Activated naive CD8-positive, alpha-beta T cell treated with anti-CD3 and anti-CD28 coated beads for 36 hours (primary cell): ENCODE measurements around the gene ERBB4. TPM values are rescaled to one million over a fixed set of nuclear protein-coding genes. Genes with fewer than 3 reads are reported as not detected.

Source experiments
- DNase-seq: peaks from one replicate; pipeline ENCODE4 v3.0.0; 2021
- H3K27ac Mint-ChIP-seq: one replicate; pipeline ENCODE4 v1.8.0; 2022; ENCODE audit warnings: mild to moderate bottlenecking, moderate library complexity, mixed read lengths
- H3K27me3 Mint-ChIP-seq: one replicate; pipeline ENCODE4 v1.8.0; 2022; ENCODE audit warnings: mild to moderate bottlenecking, mixed read lengths
- H3K36me3 Mint-ChIP-seq: one replicate; pipeline ENCODE4 v1.8.0; 2021; ENCODE audit warnings: mild to moderate bottlenecking, mixed read lengths
- H3K4me1 Mint-ChIP-seq: one replicate; pipeline ENCODE4 v1.8.0; 2021; ENCODE audit warnings: mixed read lengths
- H3K4me3 Mint-ChIP-seq: one replicate; pipeline ENCODE4 v1.8.0; 2022; ENCODE audit warnings: mild to moderate bottlenecking, moderate library complexity, mixed read lengths
- H3K9me3 Mint-ChIP-seq: one replicate; pipeline ENCODE4 v1.8.0; 2022; ENCODE audit warnings: mixed read lengths
- total RNA-seq, 2 experiments: library from RNA; stranded (reverse); gene quantifications; one replicate each; pipeline ENCODE4 v1.2.3, GENCODE V29; 2021

ERBB4 gene
- total RNA-seq, 2 experiments from 2014 or later, result not detected

DNA sequence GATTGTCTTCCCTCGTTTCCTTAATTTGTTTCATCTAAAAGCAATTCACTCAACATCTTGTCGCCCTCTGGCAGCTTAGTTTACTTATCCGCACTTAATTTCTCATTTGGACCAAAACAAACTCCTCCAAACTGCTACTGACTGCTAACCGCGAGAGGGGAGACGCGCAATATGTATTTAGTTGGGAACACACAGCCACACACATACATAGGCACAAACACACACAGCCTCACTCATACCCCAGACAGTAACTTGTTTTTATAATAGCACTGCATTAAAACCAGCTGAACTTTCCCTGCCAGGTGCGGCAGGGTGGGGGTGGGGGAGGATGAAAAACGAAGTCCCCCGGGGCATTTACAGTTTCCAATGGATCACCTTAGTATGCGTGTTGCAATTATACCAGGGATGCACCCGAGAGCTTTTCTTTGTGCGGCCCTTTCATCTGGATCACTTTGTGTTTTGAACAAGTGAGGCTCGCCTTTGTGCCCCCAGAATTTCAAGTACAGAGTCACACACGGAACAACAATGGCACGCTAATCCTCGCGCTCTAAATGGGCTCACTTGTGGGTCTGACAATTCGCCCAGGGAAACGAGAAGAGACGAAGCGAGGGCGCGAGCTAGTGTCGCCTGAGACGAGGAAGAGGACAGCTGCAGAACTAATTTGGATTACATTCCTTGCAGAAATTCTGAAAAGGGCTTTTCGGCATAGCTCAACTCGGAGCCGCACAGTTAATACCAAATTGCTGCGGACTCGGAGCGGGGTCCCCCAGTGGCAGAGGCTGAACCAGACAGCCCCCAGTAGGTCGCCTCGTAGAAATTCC, 2.4 kb downstream of the ERBB4 start:
- no peak for DNase-seq
- Mint-ChIP-seq H3K4me3 (no peak overlapping the region), H3K9me3 (no peaks in the 10 kb centered on the region), H3K4me1 (peaks cover 14% of the 10 kb centered on the region), H3K27me3 (peaks cover 66% of the 10 kb centered on the region), H3K36me3 (no peaks in the 10 kb centered on the region), H3K27ac (no peak overlapping the region)

DNA sequence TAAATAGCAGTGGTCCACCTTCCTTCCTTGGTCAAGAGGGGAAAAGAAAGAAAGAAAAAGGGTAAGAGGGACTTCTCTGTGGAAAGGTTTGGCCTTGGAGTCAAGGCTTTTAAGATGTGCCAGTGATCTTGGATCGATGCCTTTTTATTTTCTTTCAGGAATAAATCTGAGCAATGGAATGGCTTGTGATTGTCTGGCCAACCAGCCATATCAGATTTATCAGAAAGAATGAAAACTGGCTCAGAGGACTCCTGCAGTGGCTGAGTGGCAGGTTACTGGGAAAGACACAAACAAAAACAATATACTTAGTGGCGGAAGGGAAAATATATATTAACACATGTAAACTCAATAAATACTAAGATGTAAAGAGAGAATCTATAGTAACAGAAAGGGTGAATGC, 4.3 kb downstream of the ERBB4 start:
- Mint-ChIP-seq H3K27ac (no peak overlapping the region), H3K4me3 (no peak overlapping the region)

DNA sequence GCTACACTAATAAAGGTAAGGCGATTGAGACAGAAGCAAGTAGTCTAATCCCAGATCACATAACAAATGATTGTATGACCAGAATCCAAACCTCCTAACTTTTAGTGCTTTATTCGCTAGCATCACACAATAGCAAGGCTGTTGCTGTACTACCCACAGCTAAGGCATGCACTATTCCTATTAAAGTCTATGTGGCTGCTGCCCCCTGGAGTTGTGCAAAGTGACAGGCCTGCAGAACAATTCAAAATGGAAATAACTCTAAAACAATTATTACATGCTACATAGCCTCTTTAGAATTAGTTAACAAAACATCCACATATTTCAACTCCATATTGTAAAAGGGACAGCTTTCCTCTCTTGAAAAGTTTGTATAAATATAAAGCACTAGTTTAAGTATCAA, 6.0 kb downstream of the ERBB4 start:
- peaks cover 35% of the 10 kb centered on the region for H3K27me3 Mint-ChIP-seq
- H3K27ac Mint-ChIP-seq, result no peak overlapping the region
- H3K4me1 Mint-ChIP-seq, result peaks cover 8% of the 10 kb centered on the region
- H3K9me3 Mint-ChIP-seq, result no peaks in the 10 kb centered on the region
- no peaks in the 10 kb centered on the region for H3K36me3 Mint-ChIP-seq
- no peak overlapping the region for H3K4me3 Mint-ChIP-seq
- no peak for DNase-seq

More for the DNA sequence above, 4.3 kb downstream of the ERBB4 start:
- H3K9me3 Mint-ChIP-seq, result no peaks in the 10 kb centered on the region
- H3K4me1 Mint-ChIP-seq, result peaks cover 14% of the 10 kb centered on the region
- DNase-seq, result no peak
- H3K27me3 Mint-ChIP-seq, result peaks cover 51% of the 10 kb centered on the region
- H3K36me3 Mint-ChIP-seq, result no peaks in the 10 kb centered on the region

DNA sequence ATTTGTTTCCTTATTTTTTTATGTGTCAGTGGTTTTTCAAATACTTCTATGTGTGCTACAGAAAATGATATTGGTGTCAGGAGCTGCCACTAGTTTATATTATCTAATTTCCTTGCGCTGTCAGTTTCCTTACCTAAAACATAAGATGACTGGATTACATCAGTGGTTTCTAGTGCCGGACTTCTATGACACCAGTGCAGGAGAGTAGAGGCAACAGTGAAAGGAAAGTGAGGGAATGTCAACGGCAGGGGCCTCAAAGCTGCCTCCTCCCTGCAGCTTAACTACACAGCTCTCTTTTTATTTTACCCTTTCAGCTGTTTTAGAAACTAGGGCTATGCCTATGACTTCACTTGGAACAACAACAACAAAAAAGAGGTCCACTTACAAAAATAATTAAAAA, 6.5 kb downstream of the ERBB4 start:
- H3K4me3 Mint-ChIP-seq, result no peak overlapping the region
- H3K4me1 Mint-ChIP-seq, result peaks cover 3% of the 10 kb centered on the region
- no peak overlapping the region for H3K27ac Mint-ChIP-seq
- no peak for DNase-seq
- no peaks in the 10 kb centered on the region for H3K9me3 Mint-ChIP-seq
- H3K27me3 Mint-ChIP-seq, result peaks cover 30% of the 10 kb centered on the region
- no peaks in the 10 kb centered on the region for H3K36me3 Mint-ChIP-seq

DNA sequence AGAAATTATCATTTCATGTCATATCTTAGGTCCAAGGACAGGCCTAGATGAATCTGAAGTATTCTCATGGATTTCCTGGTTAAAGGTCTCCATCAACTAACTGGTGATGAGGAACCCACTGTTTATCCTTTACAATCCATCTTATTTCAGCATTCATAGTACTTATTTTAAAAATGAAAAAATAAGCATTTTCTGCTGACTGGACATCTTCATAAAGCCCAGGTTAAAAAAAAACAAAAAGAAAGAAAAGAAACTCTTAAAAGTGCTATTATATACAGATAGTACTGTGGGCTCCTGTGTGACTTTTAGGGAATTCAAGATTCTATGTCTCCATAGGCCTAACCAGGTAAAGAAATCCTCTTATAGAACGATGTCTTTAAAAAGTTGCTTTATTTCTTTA, 7.1 kb downstream of the ERBB4 start:
- no peak for DNase-seq
- no peak overlapping the region for H3K27ac Mint-ChIP-seq
- no peaks in the 10 kb centered on the region for H3K36me3 Mint-ChIP-seq
- no peaks in the 10 kb centered on the region for H3K4me1 Mint-ChIP-seq
- H3K4me3 Mint-ChIP-seq, result no peak overlapping the region
- H3K9me3 Mint-ChIP-seq, result no peaks in the 10 kb centered on the region
- H3K27me3 Mint-ChIP-seq, result peaks cover 24% of the 10 kb centered on the region

DNA sequence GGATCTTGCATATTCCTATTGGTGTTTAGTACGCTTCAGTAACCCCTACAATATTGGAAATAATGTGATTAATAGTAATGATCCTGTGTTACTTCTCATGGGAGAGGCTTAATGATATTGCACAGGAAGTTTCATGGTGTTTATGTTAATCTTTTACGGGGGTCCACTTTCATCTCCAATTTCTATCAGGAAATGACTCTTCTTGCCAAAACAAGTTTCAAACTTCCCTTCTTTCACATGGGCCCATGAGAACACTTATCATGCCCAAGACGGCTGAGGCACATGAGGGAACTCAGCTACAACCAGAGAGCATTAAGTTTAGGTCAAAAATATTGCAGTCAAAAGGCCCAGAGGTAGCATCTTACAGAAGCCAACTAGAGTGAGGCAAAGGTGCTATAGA, 7.6 kb downstream of the ERBB4 start:
- no peak overlapping the region for H3K4me3 Mint-ChIP-seq
- no peak overlapping the region for H3K27ac Mint-ChIP-seq
- DNase-seq, result no peak
- no peaks in the 10 kb centered on the region for H3K36me3 Mint-ChIP-seq
- no peaks in the 10 kb centered on the region for H3K9me3 Mint-ChIP-seq
- no peaks in the 10 kb centered on the region for H3K4me1 Mint-ChIP-seq
- H3K27me3 Mint-ChIP-seq, result peaks cover 19% of the 10 kb centered on the region

DNA sequence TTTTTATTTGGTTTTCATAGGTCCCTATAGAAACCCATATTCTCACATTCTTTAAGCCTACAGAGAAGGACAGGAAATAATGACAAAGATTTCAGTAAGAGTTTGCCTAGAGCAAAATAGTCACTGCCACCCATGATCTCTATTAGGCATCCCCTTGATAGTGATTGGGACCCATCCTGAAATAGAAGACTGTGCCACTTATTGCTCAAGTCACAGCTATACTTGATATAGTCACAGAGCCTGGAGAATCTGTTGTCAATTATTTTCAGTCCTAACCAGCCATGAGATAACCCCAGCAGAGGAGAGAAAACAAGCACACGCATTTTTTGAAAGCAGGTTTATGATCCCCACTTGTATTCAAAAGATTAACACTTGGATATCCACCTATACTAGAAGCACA, 8.2 kb downstream of the ERBB4 start:
- Mint-ChIP-seq H3K4me1 (no peaks in the 10 kb centered on the region), H3K9me3 (no peaks in the 10 kb centered on the region), H3K27ac (no peak overlapping the region), H3K27me3 (peaks cover 15% of the 10 kb centered on the region), H3K4me3 (no peak overlapping the region), H3K36me3 (no peaks in the 10 kb centered on the region)
- no peak for DNase-seq

DNA sequence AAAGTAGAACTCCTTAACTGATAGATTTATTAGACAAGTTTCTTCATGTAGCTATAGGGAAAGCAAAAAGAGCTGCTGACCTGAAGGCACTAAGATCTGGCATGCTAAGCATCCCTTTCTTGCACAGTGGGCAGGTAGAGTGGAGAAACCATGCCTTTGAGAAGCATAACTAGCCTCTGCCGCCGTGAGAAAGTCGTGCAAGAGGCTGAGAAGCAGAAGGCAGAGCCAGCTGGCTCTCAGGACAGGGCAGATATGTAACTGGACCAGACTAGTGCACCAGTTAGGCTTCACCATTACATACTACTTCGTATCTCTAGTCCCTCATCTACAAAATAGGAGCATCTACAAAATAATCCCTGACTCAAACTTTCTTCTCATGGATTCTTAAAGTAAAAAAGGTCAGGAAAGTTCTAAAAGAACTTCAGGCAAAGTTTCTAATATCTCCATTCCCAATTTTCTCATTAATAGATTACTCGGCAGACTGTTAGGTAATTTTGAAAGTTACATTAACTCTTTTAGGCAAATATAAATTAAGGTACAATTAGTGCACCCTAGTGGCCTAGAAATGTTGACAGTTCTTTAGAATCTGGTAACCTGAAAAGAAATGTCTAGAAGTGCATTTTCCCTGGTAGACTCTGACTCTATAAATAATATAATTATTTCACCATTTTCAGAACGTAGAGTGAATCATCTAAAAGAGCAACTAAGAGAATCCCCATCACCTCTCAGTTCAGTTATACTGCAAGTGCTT, 10.3 kb downstream of the ERBB4 start:
- H3K27me3 Mint-ChIP-seq, result peaks cover 4% of the 10 kb centered on the region
- no peak overlapping the region for H3K4me3 Mint-ChIP-seq
- H3K27ac Mint-ChIP-seq, result no peak overlapping the region
- H3K9me3 Mint-ChIP-seq, result no peaks in the 10 kb centered on the region
- no peaks in the 10 kb centered on the region for H3K4me1 Mint-ChIP-seq
- DNase-seq, result no peak
- no peaks in the 10 kb centered on the region for H3K36me3 Mint-ChIP-seq

DNA sequence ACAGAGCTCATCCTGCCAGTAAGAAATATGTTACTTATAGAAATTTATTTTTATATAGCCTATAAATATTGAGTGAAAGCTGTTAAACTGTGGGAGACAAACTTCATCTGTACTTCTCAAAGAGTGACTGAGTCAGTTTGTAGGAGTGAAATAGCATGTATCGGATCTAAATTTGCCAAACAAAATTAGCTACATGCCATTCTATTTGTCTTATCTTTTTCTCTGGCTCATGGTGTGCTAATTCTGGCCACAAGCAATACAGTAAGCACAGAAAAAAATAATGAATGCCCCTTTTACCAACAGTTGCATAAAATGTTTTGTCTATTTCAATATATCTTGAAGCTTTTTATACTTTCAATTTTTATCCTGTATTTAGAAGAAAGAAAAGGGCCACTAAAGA, 12.5 kb downstream of the ERBB4 start:
- no peaks in the 10 kb centered on the region for H3K4me1 Mint-ChIP-seq

DNA sequence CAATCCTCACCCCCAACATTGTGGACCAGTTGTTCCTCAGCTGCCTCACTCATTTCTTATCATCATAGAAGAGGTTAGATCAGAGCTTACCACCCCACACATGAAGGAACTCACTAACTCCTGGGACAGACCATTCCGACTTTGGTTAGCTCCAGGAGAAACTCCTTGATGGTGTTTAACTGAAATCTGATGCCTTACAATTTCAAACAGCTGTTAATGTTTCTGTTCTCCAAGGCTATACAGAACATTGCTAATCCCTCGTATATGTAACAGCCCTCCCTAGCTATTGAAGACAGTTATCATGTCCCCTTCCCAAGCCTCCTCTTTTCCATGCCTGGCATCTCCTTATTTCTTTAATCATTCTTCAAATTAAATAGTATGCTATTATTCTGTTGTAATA, 14.8 kb downstream of the ERBB4 start:
- no peak overlapping the region for H3K27ac Mint-ChIP-seq
- no peaks in the 10 kb centered on the region for H3K27me3 Mint-ChIP-seq
- H3K4me1 Mint-ChIP-seq, result no peaks in the 10 kb centered on the region
- H3K36me3 Mint-ChIP-seq, result no peaks in the 10 kb centered on the region
- no peaks in the 10 kb centered on the region for H3K9me3 Mint-ChIP-seq
- H3K4me3 Mint-ChIP-seq, result no peak overlapping the region
- no peak for DNase-seq

More for the DNA sequence above, 12.5 kb downstream of the ERBB4 start:
- no peak overlapping the region for H3K4me3 Mint-ChIP-seq
- no peak overlapping the region for H3K27ac Mint-ChIP-seq
- H3K27me3 Mint-ChIP-seq, result no peaks in the 10 kb centered on the region
- no peaks in the 10 kb centered on the region for H3K9me3 Mint-ChIP-seq
- H3K36me3 Mint-ChIP-seq, result no peaks in the 10 kb centered on the region
- no peak for DNase-seq

DNA sequence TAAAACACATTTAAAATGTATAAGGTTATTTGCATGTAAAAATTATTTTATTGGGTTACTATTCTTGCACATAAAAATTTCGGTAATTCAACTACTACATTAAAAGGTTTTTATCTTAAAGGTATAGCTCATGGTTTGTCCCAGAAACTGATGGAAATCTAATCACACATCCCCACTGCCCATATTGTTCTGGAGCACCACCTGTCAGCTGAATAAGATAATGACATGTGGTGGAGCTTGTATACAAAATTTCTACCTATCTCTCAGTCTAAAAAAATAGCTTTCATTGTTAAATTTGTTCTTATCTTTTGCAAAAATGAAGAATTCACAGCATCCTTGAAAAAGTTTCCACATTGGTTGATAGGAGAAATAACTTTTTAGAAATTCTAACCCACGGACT, 18.3 kb downstream of the ERBB4 start:
- no peaks in the 10 kb centered on the region for H3K4me1 Mint-ChIP-seq
- no peak overlapping the region for H3K27ac Mint-ChIP-seq
- no peak for DNase-seq
- H3K4me3 Mint-ChIP-seq, result no peak overlapping the region
- H3K36me3 Mint-ChIP-seq, result no peaks in the 10 kb centered on the region
- no peaks in the 10 kb centered on the region for H3K27me3 Mint-ChIP-seq
- no peaks in the 10 kb centered on the region for H3K9me3 Mint-ChIP-seq

DNA sequence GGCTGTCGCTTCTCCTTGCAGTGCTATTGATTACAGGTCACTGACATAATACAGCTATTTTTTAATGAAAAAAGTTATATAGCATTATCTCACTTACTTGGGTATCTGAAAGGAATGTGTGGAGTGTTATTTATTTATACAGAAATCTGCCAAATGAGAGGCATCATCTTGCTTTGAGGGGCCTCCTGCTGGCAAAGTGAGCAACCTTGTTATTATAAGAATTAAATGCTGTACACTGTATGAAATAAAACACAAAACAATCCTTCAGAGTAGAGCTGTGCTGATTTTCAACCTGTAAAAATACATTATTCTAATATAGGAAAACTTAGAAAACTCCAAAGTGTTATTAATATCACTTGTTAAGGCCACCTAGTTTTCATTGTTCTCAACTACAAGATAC, 20.9 kb downstream of the ERBB4 start:
- no peak overlapping the region for H3K27ac Mint-ChIP-seq
- H3K9me3 Mint-ChIP-seq, result no peaks in the 10 kb centered on the region
- no peaks in the 10 kb centered on the region for H3K27me3 Mint-ChIP-seq
- H3K36me3 Mint-ChIP-seq, result no peaks in the 10 kb centered on the region
- no peak for DNase-seq
- H3K4me3 Mint-ChIP-seq, result no peak overlapping the region
- H3K4me1 Mint-ChIP-seq, result no peaks in the 10 kb centered on the region

DNA sequence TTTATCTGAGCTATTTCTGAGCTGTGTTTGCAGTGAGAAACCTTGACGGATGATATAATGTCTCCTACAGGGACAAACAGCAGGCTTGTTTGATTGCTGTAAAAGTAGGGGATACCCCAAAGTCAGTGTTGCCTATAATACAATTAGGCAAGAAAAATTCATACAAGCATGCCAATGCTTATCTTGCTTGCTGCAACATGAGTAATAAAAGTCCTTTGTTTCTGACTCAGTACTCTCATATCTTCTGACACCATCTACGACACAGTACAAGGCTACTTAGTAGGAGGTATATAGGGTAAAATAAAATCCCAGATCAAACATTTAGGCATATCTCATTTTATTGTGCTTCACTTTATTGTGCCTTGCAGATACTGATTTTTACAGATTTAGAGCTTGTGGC, 33.0 kb downstream of the ERBB4 start:
- Mint-ChIP-seq H3K27ac (no peak overlapping the region), H3K4me1 (no peaks in the 10 kb centered on the region), H3K36me3 (no peaks in the 10 kb centered on the region)

DNA sequence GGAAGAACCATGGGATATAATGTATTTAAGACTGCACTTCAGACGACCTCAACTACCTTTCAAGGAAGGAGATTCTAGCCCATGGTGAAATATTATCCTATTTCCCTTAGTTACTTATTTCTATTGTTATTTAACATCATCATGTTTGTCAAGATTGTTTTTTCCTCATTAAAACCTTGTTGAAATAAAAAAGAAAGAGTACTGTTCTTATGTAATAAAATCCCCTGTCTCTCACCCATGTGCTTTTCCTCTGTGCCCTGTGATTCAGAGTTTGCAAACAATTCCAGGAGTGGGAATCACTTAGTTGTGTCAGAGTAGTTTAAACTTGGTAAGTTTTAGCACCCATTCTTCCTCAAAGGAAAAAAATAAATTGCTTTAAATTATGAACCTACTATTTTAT, 43.6 kb downstream of the ERBB4 start:
- Mint-ChIP-seq H3K9me3 (no peaks in the 10 kb centered on the region), H3K27me3 (no peaks in the 10 kb centered on the region), H3K4me3 (no peak overlapping the region), H3K4me1 (no peaks in the 10 kb centered on the region), H3K36me3 (no peaks in the 10 kb centered on the region), H3K27ac (no peak overlapping the region)
- DNase-seq, result no peak

More for the DNA sequence above, 33.0 kb downstream of the ERBB4 start:
- Mint-ChIP-seq H3K9me3 (no peaks in the 10 kb centered on the region), H3K27me3 (no peaks in the 10 kb centered on the region), H3K4me3 (no peak overlapping the region)
- no peak for DNase-seq

DNA sequence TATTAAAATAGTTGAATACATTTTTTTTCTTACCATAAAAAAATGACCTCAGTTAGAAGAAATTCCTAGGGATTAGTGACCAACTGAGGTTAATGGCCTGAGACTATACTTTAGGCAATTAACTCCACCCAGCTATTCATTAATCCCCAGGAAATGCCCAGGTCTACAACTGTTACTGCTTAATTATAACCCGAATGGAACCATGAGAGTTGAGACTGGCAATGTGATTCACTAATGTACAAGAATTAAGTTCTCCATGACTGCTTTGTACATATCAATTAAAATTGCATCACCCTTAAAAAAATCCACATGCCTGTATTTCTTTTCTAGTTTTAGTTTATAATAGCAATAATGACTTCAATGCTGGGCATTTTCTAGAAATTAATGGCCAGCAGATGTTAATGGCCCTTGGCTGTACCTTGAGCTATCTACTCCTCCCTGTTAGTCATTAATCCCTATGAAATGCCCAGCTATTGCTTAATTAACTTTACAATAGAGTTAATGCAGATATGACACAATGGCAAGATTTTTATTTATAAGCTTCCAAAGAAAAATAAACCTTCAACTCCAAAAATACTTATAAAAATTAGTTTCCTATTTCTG, 44.1 kb downstream of the ERBB4 start:
- Mint-ChIP-seq H3K4me3 (no peak overlapping the region), H3K27me3 (no peaks in the 10 kb centered on the region), H3K9me3 (no peaks in the 10 kb centered on the region), H3K4me1 (no peaks in the 10 kb centered on the region), H3K27ac (no peak overlapping the region), H3K36me3 (no peaks in the 10 kb centered on the region)
- no peak for DNase-seq
